ENCODE measurements around the gene KLHL17. TPM values are rescaled to one million over a fixed set of nuclear protein-coding genes. Genes with fewer than 3 reads are reported as not detected.
"Not testable (repeated sequence)": the region's sequence is repeated elsewhere in the genome, so short reads cannot be mapped to it uniquely, and the experiment has no call there.

Gene KLHL17
- total RNA-seq, 1 donor from 2014 or later = 4.5 TPM

DNA sequence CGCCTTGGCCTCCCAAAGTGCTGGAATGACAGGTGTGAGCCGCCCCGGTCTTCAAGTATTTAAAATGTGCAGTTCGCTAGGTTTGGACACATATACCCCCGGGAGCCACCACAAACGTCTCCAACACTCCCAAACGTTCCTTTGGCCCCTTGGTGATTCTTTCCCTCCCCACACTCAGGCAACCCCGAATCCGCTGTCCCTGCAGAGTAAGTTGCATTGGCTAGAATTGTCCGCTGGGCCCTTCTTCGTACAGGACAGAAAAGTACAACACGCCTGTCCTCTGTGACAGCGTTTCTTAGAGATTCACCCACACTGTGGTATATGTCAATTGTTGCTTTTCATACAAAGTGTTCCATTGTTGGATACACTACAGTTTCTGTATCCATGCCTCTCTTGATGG lies 24.7 kb downstream of the KLHL17 start:
- DNase-seq (ENCODE audit: low read depth) (no peak), FAIRE-seq (no peak)
- peaks cover 13% of the 10 kb centered on the region for H3K27me3 ChIP-seq (ENCODE audit: control insufficient read depth, insufficient read depth, low read length)
- H3K36me3 ChIP-seq (ENCODE audit: control insufficient read depth, insufficient read depth, low read length) = no peaks in the 10 kb centered on the region
- TF ChIP-seq, protein P1, sequence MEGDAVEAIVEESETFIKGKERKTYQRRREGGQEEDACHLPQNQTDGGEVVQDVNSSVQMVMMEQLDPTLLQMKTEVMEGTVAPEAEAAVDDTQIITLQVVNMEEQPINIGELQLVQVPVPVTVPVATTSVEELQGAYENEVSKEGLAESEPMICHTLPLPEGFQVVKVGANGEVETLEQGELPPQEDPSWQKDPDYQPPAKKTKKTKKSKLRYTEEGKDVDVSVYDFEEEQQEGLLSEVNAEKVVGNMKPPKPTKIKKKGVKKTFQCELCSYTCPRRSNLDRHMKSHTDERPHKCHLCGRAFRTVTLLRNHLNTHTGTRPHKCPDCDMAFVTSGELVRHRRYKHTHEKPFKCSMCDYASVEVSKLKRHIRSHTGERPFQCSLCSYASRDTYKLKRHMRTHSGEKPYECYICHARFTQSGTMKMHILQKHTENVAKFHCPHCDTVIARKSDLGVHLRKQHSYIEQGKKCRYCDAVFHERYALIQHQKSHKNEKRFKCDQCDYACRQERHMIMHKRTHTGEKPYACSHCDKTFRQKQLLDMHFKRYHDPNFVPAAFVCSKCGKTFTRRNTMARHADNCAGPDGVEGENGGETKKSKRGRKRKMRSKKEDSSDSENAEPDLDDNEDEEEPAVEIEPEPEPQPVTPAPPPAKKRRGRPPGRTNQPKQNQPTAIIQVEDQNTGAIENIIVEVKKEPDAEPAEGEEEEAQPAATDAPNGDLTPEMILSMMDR (IDR thresholded peaks at IDR 0.05; ENCODE audit: insufficient read depth, low read length, severe bottlenecking) = no peak
- H3K4me3 ChIP-seq (ENCODE audit: low read depth, low read length) = no peak overlapping the region

DNA sequence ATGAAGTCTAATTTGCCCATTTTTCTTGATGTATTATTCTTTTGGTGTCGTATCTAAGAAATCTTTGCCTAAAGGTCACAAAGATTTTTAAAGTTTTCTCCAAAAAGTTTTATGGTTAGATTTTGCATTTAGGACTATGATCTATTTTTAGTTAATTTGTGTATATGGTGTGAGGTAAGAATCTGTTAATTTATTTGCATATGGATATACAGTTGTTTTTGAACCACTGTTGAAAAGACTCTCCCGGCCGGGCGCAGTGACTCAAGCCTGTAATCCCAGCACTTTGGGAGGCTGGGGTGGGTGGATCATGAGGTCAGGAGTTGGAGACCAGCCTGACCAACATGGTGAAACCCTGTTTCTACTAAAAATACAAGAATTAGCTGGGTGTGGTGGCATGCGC lies 27.7 kb downstream of the KLHL17 start:
- H3K27me3 ChIP-seq (ENCODE audit: control insufficient read depth, insufficient read depth, low read length); H3K36me3 ChIP-seq (ENCODE audit: control insufficient read depth, insufficient read depth, low read length); FAIRE-seq; DNase-seq (ENCODE audit: low read depth); H3K4me3 ChIP-seq (ENCODE audit: low read depth, low read length): not testable (repeated sequence)

DNA sequence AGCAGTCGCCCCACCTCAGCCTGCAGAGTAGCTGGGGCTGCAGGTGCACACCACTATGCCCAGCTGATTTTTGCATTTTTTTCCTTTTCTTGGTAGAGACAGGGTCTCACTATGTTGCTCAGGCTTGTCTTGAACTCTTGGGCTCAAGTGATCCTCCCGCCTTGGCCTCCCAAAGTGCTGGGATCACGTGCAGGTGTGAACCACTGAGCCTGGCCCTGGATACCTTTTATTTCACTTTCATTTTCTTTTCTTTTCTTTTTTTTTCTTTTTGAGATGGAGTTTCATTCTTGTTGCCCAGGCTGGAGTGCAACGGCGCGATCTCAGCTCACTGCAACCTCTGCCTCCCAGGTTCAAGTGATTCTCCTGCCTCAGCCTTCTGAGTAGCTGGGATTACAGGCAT lies 30.9 kb downstream of the KLHL17 start:
- H3K4me3 ChIP-seq (ENCODE audit: low read depth, low read length); H3K36me3 ChIP-seq (ENCODE audit: control insufficient read depth, insufficient read depth, low read length); H3K27me3 ChIP-seq (ENCODE audit: control insufficient read depth, insufficient read depth, low read length); DNase-seq (ENCODE audit: low read depth); FAIRE-seq: not testable (repeated sequence)

DNA sequence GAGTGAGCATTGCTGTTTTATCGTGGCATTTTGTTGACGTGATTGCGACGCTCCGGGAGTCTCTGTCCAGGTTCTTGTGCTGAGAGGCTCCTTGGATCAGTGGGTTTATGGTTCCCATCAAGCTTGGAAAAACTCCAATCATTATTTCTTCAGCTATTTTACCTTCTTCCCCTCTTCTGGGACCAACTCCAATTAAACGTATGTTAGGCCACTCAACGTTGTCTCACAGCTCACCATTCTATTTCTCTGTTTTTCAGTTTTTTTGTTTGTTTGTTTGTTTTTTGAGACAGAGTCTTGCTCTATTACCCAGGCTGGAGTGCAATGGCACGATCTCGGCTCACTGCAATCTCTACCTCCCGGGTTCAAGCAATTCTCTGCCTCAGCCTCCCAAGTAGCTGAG lies 31.5 kb downstream of the KLHL17 start:
- TF ChIP-seq, protein P1 (IDR thresholded peaks at IDR 0.05; ENCODE audit: insufficient read depth, low read length, severe bottlenecking) = no peak
- DNase-seq (ENCODE audit: low read depth) = no peak
- no peaks in the 10 kb centered on the region for H3K27me3 ChIP-seq (ENCODE audit: control insufficient read depth, insufficient read depth, low read length)

DNA sequence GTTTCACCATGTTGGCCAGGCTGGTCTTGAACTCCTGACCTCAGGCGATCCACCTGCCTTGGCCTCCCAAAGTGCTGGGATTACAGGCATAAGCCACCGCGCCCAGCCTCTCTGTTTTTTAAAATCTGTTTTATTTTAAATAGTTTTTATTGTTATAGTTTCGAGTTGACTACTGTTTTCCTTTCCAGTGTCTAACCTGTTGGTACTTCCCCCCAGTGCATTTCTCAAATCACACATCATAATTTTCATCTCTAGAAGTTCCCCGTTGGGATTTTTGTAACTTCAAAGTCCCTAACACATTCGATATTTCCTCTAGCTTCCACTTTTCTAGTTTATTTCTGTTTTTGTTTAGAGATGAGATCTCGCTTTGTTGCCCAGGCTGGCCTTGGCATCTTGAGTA lies 32.0 kb downstream of the KLHL17 start:
- TF ChIP-seq, protein P1 (IDR thresholded peaks at IDR 0.05; ENCODE audit: insufficient read depth, low read length, severe bottlenecking) = no peak
- no peaks in the 10 kb centered on the region for H3K27me3 ChIP-seq (ENCODE audit: control insufficient read depth, insufficient read depth, low read length)
- no peaks in the 10 kb centered on the region for H3K36me3 ChIP-seq (ENCODE audit: control insufficient read depth, insufficient read depth, low read length)
- DNase-seq (ENCODE audit: low read depth) (no peak), FAIRE-seq (no peak)
- H3K4me3 ChIP-seq (ENCODE audit: low read depth, low read length) = no peak overlapping the region

More for the DNA sequence above, 31.5 kb downstream of the KLHL17 start:
- H3K4me3 ChIP-seq (ENCODE audit: low read depth, low read length) = no peak overlapping the region
- no peak for FAIRE-seq
- no peaks in the 10 kb centered on the region for H3K36me3 ChIP-seq (ENCODE audit: control insufficient read depth, insufficient read depth, low read length)

DNA sequence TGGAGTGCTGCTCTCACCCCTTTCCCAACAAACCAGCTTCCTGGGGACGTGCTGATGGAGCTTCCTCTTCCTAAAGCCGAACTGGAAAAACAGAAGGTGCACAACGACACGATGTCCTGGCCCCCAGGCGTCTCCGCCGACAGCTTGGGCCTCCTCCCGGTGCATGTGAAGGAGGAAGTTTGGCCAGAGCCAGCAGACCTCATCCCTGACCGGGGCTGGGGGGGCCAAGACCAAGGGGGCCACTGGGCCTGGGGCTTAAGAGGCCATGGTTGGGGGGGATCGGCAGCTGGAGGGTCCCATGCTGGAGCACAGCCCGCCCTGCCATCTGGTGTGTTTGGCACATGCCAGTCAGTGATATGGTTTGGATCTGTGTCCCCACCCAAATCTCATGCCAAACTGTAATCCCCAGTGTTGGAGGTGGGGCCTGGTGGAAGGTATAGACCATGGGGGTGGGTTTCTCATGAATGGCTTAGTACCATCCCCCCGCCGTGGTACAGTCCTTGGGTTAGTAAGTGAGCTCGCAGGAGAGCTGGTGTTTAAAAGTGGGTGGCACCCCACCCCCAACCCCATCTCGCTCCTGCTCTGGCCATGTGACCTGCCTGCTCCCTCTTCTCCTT lies 33.1 kb downstream of the KLHL17 start:
- no peak overlapping the region for H3K4me3 ChIP-seq (ENCODE audit: low read depth, low read length)
- DNase-seq (ENCODE audit: low read depth) (no peak), FAIRE-seq (no peak)
- TF ChIP-seq, protein P1 (IDR thresholded peaks at IDR 0.05; ENCODE audit: insufficient read depth, low read length, severe bottlenecking) = no peak
- no peaks in the 10 kb centered on the region for H3K36me3 ChIP-seq (ENCODE audit: control insufficient read depth, insufficient read depth, low read length)
- H3K27me3 ChIP-seq (ENCODE audit: control insufficient read depth, insufficient read depth, low read length) = no peaks in the 10 kb centered on the region

DNA sequence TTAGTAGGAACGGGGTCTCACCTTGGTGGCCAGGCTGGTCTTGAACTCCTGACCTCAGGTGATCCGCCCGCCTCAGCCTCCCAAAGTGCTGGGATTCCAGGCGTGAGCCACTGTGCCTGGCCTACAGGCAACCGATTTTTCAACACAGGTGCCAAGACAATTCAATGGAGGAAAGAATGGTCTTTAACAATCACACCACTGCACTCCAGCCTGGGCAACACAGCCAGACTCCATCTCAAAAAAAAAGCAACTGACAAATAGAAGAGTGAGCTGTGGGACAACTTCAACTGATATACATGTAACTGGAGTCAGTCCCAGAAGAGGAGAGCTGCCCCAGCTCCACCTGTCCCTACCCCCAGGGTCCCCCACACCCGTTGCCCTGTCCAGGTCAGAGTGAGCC lies 34.2 kb downstream of the KLHL17 start:
- not testable (repeated sequence) for H3K36me3 ChIP-seq (ENCODE audit: control insufficient read depth, insufficient read depth, low read length); H3K27me3 ChIP-seq (ENCODE audit: control insufficient read depth, insufficient read depth, low read length); FAIRE-seq; H3K4me3 ChIP-seq (ENCODE audit: low read depth, low read length); DNase-seq (ENCODE audit: low read depth)
